AG04450 (cell line): ENCODE data around the gene OPCML. TPM values are rescaled to one million over a fixed set of nuclear protein-coding genes. Genes with fewer than 3 reads are reported as not detected.

Source experiments
- CTCF ChIA-PET: fragments of 300-600, 350-600 bp; formaldehyde crosslinking; extraction: SDS; loops from one replicate; lab custom pipeline; 2022; ENCODE audit warnings: antibody characterized with exemption, inconsistent platforms; lab: Charles Lee
- POLR2A ChIA-PET: fragments of 350-600 bp; formaldehyde crosslinking; extraction: SDS; loops from one replicate; lab custom pipeline; 2021; ENCODE audit warnings: antibody characterized with exemption, inconsistent platforms; lab: Yijun Ruan, JAX
- DNase-seq: peaks from one replicate; pipeline ENCODE4 v3.0.0-alpha.2; 2011; ENCODE audit warnings: low read depth, low spot score
- H3K27ac ChIP-seq: one replicate; pipeline ENCODE4 v1.5.1; 2012; ENCODE audit warnings: low read depth, low read length, control low read depth
- H3K27me3 ChIP-seq: one replicate; pipeline ENCODE4 v1.6.0; 2012; ENCODE audit warnings: low read length; ENCODE audit not compliant: control insufficient read depth, insufficient read depth
- H3K4me3 ChIP-seq: 2 replicates; pipeline ENCODE4 v1.5.1; 2011; ENCODE audit warnings: mild to moderate bottlenecking, low read depth, low read length, control low read depth
- H3K9me3 ChIP-seq: 2 replicates; pipeline ENCODE4 v1.5.1; 2012; ENCODE audit warnings: low read length; ENCODE audit not compliant: control insufficient read depth, insufficient read depth
- CTCF ChIP-seq: IDR thresholded peaks from 2 replicates; pipeline ENCODE4 v1.5.1; 2011; ENCODE audit warnings: low read depth, low read length, control low read depth, inconsistent platforms
- polyA plus RNA-seq: library from polyadenylated mRNA; depleted of rRNA; stranded (reverse); fragments of >200 nt; gene quantifications from 2 replicates; pipeline ENCODE4 v1.2.3, GENCODE V29; 2011

Gene OPCML
- polyA plus RNA-seq, 1 experiment: 1.1 TPM

GRCh38 chr11:133515107-133515506, 17.2 kb downstream of the OPCML start:
- Histone ChIP-seq H3K27me3 (no peaks in the 10 kb centered on the region), H3K9me3 (peaks cover 65% of the 10 kb centered on the region), H3K27ac (no peak overlapping the region), H3K4me3 (no peak overlapping the region)
- no peak for TF ChIP-seq CTCF
- no peak for DNase-seq
- ChIA-PET CTCF (no interaction called here), POLR2A (no interaction called here)

DNA sequence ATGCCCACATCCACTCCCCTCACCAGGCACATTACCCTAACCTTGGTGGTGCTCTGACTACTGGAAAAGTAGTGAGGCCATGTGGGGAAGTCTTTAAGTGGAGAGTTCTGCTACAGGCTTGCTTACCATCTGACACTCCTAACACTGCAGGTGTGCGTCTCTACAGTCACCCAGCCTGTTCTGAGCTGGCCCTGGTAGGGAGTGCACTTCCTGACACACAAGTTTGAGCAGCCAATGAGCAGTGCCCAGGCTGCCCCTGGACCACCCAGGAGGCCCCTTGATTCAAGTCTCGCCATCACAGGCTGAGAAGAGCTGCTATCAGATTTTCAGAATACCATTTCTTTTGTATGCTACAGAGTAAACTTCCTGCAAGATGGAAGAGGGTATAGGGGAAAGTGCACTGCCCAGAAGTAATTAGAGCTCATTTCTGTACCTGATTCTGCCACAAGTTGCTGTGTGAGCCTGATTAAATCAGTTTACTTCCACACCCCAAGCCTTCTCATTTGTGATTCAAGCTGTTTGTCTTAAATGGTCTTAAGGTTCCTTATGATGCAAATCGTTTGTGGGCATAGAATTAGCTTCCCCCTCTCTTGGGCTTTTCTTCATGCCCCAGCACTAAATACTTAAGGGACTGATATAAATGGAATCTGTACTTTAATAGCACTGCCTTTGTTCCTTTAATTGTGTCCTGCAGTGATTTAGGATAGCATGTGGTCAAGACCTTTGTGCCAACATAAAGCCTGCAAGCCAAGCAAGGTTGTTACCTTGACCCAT, 22.2 kb downstream of the OPCML start:
- Histone ChIP-seq H3K27ac (no peak overlapping the region), H3K9me3 (peaks cover 58% of the 10 kb centered on the region), H3K4me3 (no peak overlapping the region), H3K27me3 (no peaks in the 10 kb centered on the region)
- ChIA-PET POLR2A (no interaction called here), CTCF (no interaction called here)
- no peak for TF ChIP-seq CTCF
- DNase-seq: no peak

GRCh38 chr11:133508468-133508867, 23.8 kb downstream of the OPCML start:
- no peak for TF ChIP-seq CTCF
- H3K27me3 ChIP-seq: no peaks in the 10 kb centered on the region
- no peak overlapping the region for H3K27ac ChIP-seq
- no peak overlapping the region for H3K4me3 ChIP-seq
- no peak for DNase-seq
- POLR2A ChIA-PET: no interaction called here
- CTCF ChIA-PET: no interaction called here
- H3K9me3 ChIP-seq: peaks cover 63% of the 10 kb centered on the region

DNA sequence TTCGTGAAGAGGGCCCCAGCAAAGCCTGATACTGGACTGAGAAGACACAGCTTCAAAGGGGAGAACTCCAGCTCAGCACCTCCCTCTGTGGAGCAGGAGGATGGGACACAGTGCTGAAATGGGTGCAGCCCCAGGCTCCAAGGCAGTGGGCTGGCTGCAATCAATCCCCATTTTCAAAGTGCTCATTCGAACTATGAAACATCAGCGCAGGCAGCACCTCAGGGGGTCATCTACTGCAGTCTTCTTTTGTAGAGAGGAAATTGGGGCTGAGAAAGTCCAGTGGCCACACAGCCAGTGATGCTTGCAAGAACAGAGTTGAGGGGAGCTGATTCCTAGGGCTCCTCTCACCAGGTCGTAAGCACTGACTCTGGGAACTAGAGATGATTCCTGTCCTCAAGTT, 25.1 kb downstream of the OPCML start:
- no peak for TF ChIP-seq CTCF
- peaks cover 67% of the 10 kb centered on the region for H3K9me3 ChIP-seq
- H3K27me3 ChIP-seq: no peaks in the 10 kb centered on the region
- ChIA-PET POLR2A (no interaction called here), CTCF (no interaction called here)
- no peak for DNase-seq
- no peak overlapping the region for H3K27ac ChIP-seq
- no peak overlapping the region for H3K4me3 ChIP-seq

- POLR2A ChIA-PET: no interaction called here
- no peak for DNase-seq
- Histone ChIP-seq H3K27me3 (no peaks in the 10 kb centered on the region), H3K9me3 (peaks cover 69% of the 10 kb centered on the region), H3K27ac (no peak overlapping the region), H3K4me3 (no peak overlapping the region)
- TF ChIP-seq CTCF: no peak
- CTCF ChIA-PET: no interaction called here
Measured at GRCh38 chr11:133506551-133507094, 25.7 kb downstream of the OPCML start.
